HCT116 (cell line): Measurements from ENCODE around the gene DOCK2.

Experiments
- EZH2 ChIP-seq: fragments of 200-600 bp; sonication (generic); IDR thresholded peaks from 2 replicates; pipeline ENCODE4 v1.6.1; 2017; ENCODE audit warnings: antibody characterized with exemption, mixed run types
- POLR2A ChIP-seq: IDR thresholded peaks from 2 replicates; pipeline ENCODE4 v1.7.0; 2011; ENCODE audit warnings: borderline replicate concordance; ENCODE audit not compliant: insufficient read depth, insufficient read length; ENCODE audit errors: extremely low read depth
- TF ChIP-seq, protein P1 (sequence below), 3 experiments: fragments of 200-600 bp in 1 of 3; sonication (generic) in 1 of 3; IDR thresholded peaks in 2 of 3; conservative IDR thresholded peaks in 1 of 3; 2 replicates each; pipeline ENCODE4 v1.5.1; 2012 to 2017; ENCODE audit warnings: low read depth in 2 of 3, low read length in 2 of 3, antibody characterized with exemption in 1 of 3, borderline replicate concordance in 1 of 3, control low read depth in 1 of 3, mild to moderate bottlenecking in 1 of 3, mixed read lengths in 1 of 3, mixed run types in 1 of 3, moderate library complexity in 1 of 3; ENCODE audit not compliant: insufficient read depth in 1 of 3

DNA sequence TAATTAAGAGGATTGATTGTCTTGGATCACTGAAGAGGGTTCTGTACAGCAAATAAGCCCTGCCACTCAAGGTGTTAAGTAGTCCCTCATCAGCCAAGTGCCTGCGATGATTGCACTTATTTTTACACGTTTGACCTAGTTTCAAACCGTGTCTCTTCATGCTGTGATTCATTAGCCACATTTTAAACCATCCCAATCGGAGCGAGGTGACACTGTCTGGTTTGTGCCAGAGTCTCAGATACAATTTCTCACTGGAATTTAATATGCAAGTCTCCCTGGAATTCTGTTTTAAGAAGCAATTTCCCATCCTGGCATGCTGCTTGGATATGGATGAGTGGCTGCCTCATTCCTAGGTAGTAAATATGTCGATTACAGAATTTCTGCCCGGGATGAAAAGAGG, 341.6 kb downstream of the DOCK2 start:
- TF ChIP-seq, protein P1, sequence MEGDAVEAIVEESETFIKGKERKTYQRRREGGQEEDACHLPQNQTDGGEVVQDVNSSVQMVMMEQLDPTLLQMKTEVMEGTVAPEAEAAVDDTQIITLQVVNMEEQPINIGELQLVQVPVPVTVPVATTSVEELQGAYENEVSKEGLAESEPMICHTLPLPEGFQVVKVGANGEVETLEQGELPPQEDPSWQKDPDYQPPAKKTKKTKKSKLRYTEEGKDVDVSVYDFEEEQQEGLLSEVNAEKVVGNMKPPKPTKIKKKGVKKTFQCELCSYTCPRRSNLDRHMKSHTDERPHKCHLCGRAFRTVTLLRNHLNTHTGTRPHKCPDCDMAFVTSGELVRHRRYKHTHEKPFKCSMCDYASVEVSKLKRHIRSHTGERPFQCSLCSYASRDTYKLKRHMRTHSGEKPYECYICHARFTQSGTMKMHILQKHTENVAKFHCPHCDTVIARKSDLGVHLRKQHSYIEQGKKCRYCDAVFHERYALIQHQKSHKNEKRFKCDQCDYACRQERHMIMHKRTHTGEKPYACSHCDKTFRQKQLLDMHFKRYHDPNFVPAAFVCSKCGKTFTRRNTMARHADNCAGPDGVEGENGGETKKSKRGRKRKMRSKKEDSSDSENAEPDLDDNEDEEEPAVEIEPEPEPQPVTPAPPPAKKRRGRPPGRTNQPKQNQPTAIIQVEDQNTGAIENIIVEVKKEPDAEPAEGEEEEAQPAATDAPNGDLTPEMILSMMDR (IDR thresholded peaks at IDR 0.05 in 2 of 3, conservative IDR thresholded peaks at IDR 0.05 in 1 of 3; ENCODE audit: borderline replicate concordance in 1 of 3, insufficient read depth in 1 of 3, low read depth in 2 of 3, low read length in 2 of 3): no peak
- TF ChIP-seq EZH2 (no peak), POLR2A (no peak)
